ENCODE data around the gene RBBP8NL. TPM values are rescaled to one million over a fixed set of nuclear protein-coding genes. Genes with fewer than 3 reads are reported as not detected.

RBBP8NL gene, protein sequence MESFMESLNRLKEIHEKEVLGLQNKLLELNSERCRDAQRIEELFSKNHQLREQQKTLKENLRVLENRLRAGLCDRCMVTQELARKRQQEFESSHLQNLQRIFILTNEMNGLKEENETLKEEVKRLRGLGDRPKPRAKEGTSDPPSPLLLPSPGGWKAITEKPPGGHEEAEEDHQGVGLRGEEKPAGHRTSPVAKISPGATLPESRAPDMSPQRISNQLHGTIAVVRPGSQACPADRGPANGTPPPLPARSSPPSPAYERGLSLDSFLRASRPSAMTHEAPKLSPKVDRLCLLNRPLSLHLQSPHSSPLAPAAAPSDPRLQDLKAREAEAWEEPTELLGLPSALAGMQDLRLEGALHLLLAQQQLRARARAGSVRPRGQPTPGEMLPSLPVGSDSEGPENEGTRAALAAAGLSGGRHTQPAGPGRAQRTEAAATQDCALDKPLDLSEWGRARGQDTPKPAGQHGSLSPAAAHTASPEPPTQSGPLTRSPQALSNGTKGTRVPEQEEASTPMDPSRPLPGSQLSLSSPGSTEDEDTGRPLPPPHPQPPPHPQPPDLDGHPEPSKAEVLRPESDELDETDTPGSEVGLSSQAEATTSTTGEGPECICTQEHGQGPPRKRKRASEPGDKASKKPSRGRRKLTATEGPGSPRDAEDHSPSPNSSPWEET
- polyA plus RNA-seq (2013), result 7.9 TPM in 2 replicates

DNA sequence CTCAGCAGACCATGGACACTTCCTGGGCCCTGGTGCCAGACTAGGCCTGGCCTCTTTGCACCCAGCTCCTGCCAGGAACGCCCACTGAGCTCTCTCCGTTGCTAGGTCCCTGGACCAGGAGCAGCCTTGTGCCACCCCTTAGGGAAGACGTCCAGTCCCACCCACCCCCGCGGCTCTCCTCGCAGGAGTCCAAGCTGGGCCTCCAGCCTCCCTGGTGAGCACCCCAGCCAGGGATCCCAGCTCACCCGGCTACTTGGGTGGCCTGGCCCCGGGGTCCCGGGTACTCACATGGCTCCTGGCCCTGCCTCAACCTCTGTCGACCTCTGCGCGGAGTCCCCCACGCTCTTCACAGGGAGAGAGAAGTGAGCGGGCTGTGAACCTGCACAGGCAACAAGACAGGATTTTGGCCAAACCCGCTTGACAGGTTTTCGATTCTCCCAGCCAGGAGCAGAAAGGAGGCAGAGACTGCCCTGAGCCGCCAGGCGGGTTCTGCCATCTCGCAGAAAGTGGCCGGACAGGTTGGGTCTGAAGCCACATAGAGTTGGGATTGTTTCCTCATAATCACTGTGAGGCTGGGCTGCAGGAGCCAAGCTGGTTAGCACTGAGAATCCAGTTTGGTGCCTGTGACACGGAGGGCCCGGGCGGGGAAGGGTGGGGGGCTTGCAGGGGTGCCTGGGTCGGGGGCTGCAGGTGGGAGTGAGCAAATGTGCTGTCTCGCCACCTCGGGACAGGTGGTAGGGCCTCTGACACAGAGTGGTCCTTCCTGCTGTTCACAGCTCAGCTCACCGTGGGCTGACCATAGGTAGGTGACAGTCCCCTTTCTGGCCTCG lies at the start of gene RBBP8NL:
TSS of gene RBBP8NL (minus strand) at position 368 of the 830 bp plus-strand sequence. CDS start 7,892 bp downstream, outside the sequence.
- H3K27me3 ChIP-seq (ENCODE audit: insufficient read depth, low read length), result no peaks in the 10 kb centered on the region
- H3K18ac ChIP-seq (ENCODE audit: low read length), result peak within 1 kb of the TSS; percentile 89
- peak within 1 kb of the TSS; percentile 90 for H3K14ac ChIP-seq (ENCODE audit: low read length)
- peaks cover 13% of the 10 kb centered on the region for H3K79me2 ChIP-seq (ENCODE audit: control insufficient read depth, insufficient read depth, low read length, poor library complexity)
- no peak within 1 kb of the TSS for H3K9ac ChIP-seq (ENCODE audit: low read length)
- peak within 1 kb of the TSS; percentile 72 for H4K12ac ChIP-seq (ENCODE audit: low read depth, low read length)
- peaks cover 23% of the 10 kb centered on the region for H3K79me1 ChIP-seq (ENCODE audit: low read length)
- H2AK5ac ChIP-seq (ENCODE audit: low read length), result peak within 1 kb of the TSS; percentile 85
- no peaks in the 10 kb centered on the region for H3K36me3 ChIP-seq (ENCODE audit: control insufficient read depth in 1 of 2, insufficient read depth in 2 of 2, low read length in 2 of 2)
- peak within 1 kb of the TSS; percentile 77 for H3K4me2 ChIP-seq (ENCODE audit: low read length)
- H3K9me3 ChIP-seq (ENCODE audit: insufficient read depth, low read depth, low read length), result peaks cover 2% of the 10 kb centered on the region
- H2BK120ac ChIP-seq (ENCODE audit: insufficient read depth, low read length, poor library complexity), result peak within 1 kb of the TSS; percentile 94
- H3K4ac ChIP-seq (ENCODE audit: low read depth, low read length), result peak within 1 kb of the TSS; percentile 82
- peak within 1 kb of the TSS; percentile 97 for H4K91ac ChIP-seq (ENCODE audit: low read depth, low read length)
- H2BK5ac ChIP-seq (ENCODE audit: low read depth, low read length, poor library complexity), result peak within 1 kb of the TSS; percentile 92
- peaks cover 38 to 45% of the 10 kb centered on the region in 2 experiments for H3K4me1 ChIP-seq (ENCODE audit: control insufficient read depth in 1 of 2, insufficient read depth in 2 of 2, low read length in 2 of 2)
- peak; percentile 99 for DNase-seq
- no CpG with 5 or more reads among the region's 28 CpGs for WGBS (ENCODE audit: extremely low coverage, insufficient coverage, insufficient read length)
- peak within 1 kb of the TSS; percentile 57 for H3K4me3 ChIP-seq (ENCODE audit: low read depth, low read length)
- peak within 1 kb of the TSS; percentile 85 for H2BK12ac ChIP-seq (ENCODE audit: low read length)
- H2AFZ ChIP-seq (ENCODE audit: insufficient read depth, low read length, poor library complexity), result peak within 1 kb of the TSS; percentile 72
- H4K8ac ChIP-seq (ENCODE audit: low read depth, low read length), result peak within 1 kb of the TSS; percentile 87
- peak within 1 kb of the TSS; percentile 97 for H3K27ac ChIP-seq (ENCODE audit: low read depth, low read length)
- H3K23ac ChIP-seq (ENCODE audit: low read length), result no peak within 1 kb of the TSS

DNA sequence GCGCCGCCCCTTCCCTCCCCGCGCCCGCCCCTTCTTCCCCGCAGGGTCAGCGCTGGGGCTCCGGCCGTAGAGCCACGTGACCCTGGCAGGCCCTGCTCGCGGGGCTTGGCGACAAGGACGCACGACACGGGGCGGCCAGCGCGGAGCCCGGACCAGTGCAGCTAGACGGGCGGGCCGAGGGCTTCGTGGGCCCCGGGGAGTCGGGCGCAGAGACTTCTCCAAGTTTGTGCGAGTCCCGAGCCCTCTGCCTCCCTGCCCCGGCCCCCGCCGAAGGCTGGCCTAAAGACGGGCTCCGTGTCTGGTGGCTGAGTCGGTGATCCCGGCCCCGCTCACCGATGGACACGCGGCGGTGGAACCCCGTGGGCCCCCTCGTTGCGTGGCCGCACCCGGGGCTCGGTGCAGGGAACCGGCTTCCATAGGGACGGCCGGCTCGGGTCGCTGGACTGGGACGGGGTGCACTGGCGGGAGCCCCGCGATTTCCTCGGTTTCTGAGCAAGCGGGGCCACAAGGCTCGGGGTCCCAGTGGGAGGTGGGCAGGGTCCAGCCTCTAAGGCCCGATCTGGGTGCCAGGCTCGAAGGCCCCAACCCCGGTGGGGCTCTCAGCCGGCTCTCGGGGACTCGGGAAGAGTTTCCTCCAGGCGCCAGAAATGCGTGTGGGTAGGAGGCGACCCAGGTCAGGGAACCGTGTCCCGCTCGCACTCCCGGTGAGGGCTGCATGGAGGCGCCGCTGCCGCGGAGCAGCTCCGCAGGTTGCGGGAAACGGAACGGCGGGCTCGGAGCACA lies 48.9 kb upstream of the RBBP8NL start:
- H3K79me2 ChIP-seq (ENCODE audit: control insufficient read depth, insufficient read depth, low read length, poor library complexity), result no peaks in the 10 kb centered on the region
- H2BK12ac ChIP-seq (ENCODE audit: low read length), result no peak overlapping the region
- H3K14ac ChIP-seq (ENCODE audit: low read length), result no peak overlapping the region
- no peak overlapping the region for H3K4me3 ChIP-seq (ENCODE audit: low read depth, low read length)
- H4K91ac ChIP-seq (ENCODE audit: low read depth, low read length), result no peak overlapping the region
- H3K4me2 ChIP-seq (ENCODE audit: low read length), result peak overlapping the region; percentile 30
- H3K18ac ChIP-seq (ENCODE audit: low read length), result no peak overlapping the region
- peak overlapping the region; percentile 31 for H2AFZ ChIP-seq (ENCODE audit: insufficient read depth, low read length, poor library complexity)
- H2BK5ac ChIP-seq (ENCODE audit: low read depth, low read length, poor library complexity), result no peak overlapping the region
- H3K27ac ChIP-seq (ENCODE audit: low read depth, low read length), result no peak overlapping the region
- WGBS (ENCODE audit: extremely low coverage, insufficient coverage, insufficient read length), result no CpG with 5 or more reads among the region's 82 CpGs
- H3K4ac ChIP-seq (ENCODE audit: low read depth, low read length), result no peak overlapping the region
- H2BK120ac ChIP-seq (ENCODE audit: insufficient read depth, low read length, poor library complexity), result no peak overlapping the region
- H3K9ac ChIP-seq (ENCODE audit: low read length), result no peak overlapping the region
- peaks cover 11 to 18% of the 10 kb centered on the region in 2 experiments for H3K4me1 ChIP-seq (ENCODE audit: control insufficient read depth in 1 of 2, insufficient read depth in 2 of 2, low read length in 2 of 2)
- H3K9me3 ChIP-seq (ENCODE audit: insufficient read depth, low read depth, low read length), result peaks cover 1% of the 10 kb centered on the region
- no peaks in the 10 kb centered on the region for H3K79me1 ChIP-seq (ENCODE audit: low read length)
- no peak for DNase-seq
- no peak overlapping the region for H3K23ac ChIP-seq (ENCODE audit: low read length)
- peaks cover 49% of the 10 kb centered on the region for H3K27me3 ChIP-seq (ENCODE audit: insufficient read depth, low read length)
- H4K8ac ChIP-seq (ENCODE audit: low read depth, low read length), result no peak overlapping the region
- H2AK5ac ChIP-seq (ENCODE audit: low read length), result no peak overlapping the region
- H3K36me3 ChIP-seq (ENCODE audit: control insufficient read depth in 1 of 2, insufficient read depth in 2 of 2, low read length in 2 of 2), result peaks cover 0 to 2% of the 10 kb centered on the region in 2 experiments
- no peak overlapping the region for H4K12ac ChIP-seq (ENCODE audit: low read depth, low read length)

DNA sequence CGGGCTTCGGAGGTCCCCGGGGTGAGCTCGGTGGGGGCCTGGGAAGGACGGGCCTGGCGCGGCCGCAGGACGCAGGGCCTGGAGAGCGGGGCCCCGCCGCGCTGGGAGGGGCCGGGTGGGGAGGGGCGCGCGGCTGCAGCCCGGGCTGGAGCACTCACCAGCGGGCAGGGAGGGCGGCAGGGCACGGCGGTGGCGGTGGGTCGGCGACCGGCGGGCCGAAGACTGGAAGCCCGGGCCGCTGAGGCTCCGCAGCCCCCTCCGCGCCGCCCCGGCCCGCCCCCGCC lies 48.4 kb upstream of the RBBP8NL start, which contains the start of gene GATA5:
TSS of gene GATA5 (minus strand) at position 224 of the 284 bp plus-strand sequence. CDS start 474 bp downstream, outside the sequence.
- Histone ChIP-seq H2AFZ (ENCODE audit: insufficient read depth, low read length, poor library complexity) (peak within 1 kb of the TSS; percentile 31), H3K79me2 (ENCODE audit: control insufficient read depth, insufficient read depth, low read length, poor library complexity) (no peaks in the 10 kb centered on the region), H3K36me3 (ENCODE audit: control insufficient read depth in 1 of 2, insufficient read depth in 2 of 2, low read length in 2 of 2) (peaks cover 0 to 2% of the 10 kb centered on the region in 2 experiments), H3K4ac (ENCODE audit: low read depth, low read length) (no peak within 1 kb of the TSS), H3K79me1 (ENCODE audit: low read length) (no peaks in the 10 kb centered on the region), H3K18ac (ENCODE audit: low read length) (no peak within 1 kb of the TSS), H4K8ac (ENCODE audit: low read depth, low read length) (no peak within 1 kb of the TSS), H3K4me1 (ENCODE audit: control insufficient read depth in 1 of 2, insufficient read depth in 2 of 2, low read length in 2 of 2) (peaks cover 11 to 18% of the 10 kb centered on the region in 2 experiments), H2BK12ac (ENCODE audit: low read length) (no peak within 1 kb of the TSS), H3K23ac (ENCODE audit: low read length) (no peak within 1 kb of the TSS), H2AK5ac (ENCODE audit: low read length) (no peak within 1 kb of the TSS), H3K27ac (ENCODE audit: low read depth, low read length) (no peak within 1 kb of the TSS), H3K4me2 (ENCODE audit: low read length) (peak within 1 kb of the TSS; percentile 55), H3K4me3 (ENCODE audit: low read depth, low read length) (peak within 1 kb of the TSS; percentile 28), H4K91ac (ENCODE audit: low read depth, low read length) (no peak within 1 kb of the TSS), H3K9me3 (ENCODE audit: insufficient read depth, low read depth, low read length) (peaks cover 1% of the 10 kb centered on the region), H2BK120ac (ENCODE audit: insufficient read depth, low read length, poor library complexity) (no peak within 1 kb of the TSS), H3K9ac (ENCODE audit: low read length) (no peak within 1 kb of the TSS), H3K27me3 (ENCODE audit: insufficient read depth, low read length) (peaks cover 49% of the 10 kb centered on the region), H2BK5ac (ENCODE audit: low read depth, low read length, poor library complexity) (no peak within 1 kb of the TSS), H3K14ac (ENCODE audit: low read length) (no peak within 1 kb of the TSS), H4K12ac (ENCODE audit: low read depth, low read length) (no peak within 1 kb of the TSS)
- DNase-seq, result no peak
- no CpG with 5 or more reads among the region's 37 CpGs for WGBS (ENCODE audit: extremely low coverage, insufficient coverage, insufficient read length)
